Activated gamma-delta T cell (primary cell): ENCODE data around the gene LRTM2.

Source experiments
- DNase-seq: peaks from one replicate; lab custom pipeline; 2025; lab: John Stamatoyannopoulos, UW

Gene LRTM2

DNA sequence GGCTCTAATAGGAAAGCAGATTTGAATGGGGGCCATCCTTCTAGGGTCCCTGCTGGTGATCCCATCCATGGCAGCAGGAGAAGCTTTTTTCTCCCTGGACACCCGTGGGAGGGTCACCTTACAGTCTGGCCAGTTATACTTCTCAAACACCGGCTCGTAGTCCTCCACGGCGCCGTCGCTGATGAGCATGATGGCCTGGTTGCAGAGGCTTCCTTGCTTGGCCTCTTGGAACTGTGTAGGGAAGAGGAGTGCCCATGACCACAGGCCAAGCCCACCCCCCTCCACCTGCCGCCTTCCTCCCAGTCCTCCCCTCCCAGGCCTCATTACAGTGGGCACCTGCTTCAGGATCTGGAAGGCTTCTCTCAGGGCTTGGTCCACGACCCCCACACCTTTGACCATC lies 64.3 kb downstream of the LRTM2 start:
- no peak for DNase-seq

GRCh38 chr12:1885082-1885596 lies 64.8 kb downstream of the LRTM2 start:
- no peak for DNase-seq

- DNase-seq = no peak
These were observed 65.4 kb downstream of the LRTM2 start for GRCh38 chr12:1885599-1886245.
